HCT116 (cell line): Measurements from ENCODE around the gene INHBA. TPM values are rescaled to one million over a fixed set of nuclear protein-coding genes. Genes with fewer than 3 reads are reported as not detected.

ENCODE experiments used
- ATAC-seq: fragments of 200-7000 bp; cut with Tn5 transposase; 2 replicates; pipeline ENCODE4 v1.9.1; 2020; ENCODE audit warnings: mild to moderate bottlenecking, moderate library complexity
- BruUV-seq: library from RNA; stranded (reverse); fragments of 400-500 nt; replicated peaks from 2 replicates; lab custom pipeline; 2021; lab: Mats Ljungman, UMichigan
- CTCF ChIA-PET: fragments of 300-600 bp; sonication (Branson Sonifier 250); formaldehyde crosslinking; loops from one replicate; lab custom pipeline; 2021; ENCODE audit warnings: antibody characterized with exemption; lab: Charles Lee
- POLR2A ChIA-PET: fragments of 300-600, 350-600 bp; sonication (Branson Sonifier 250); formaldehyde crosslinking; loops from one replicate; lab custom pipeline; 2021; ENCODE audit warnings: antibody characterized with exemption; lab: Charles Lee
- RAD21 ChIA-PET, 2 experiments: fragments of 300-600 bp; sonication (Branson Sonifier 250); formaldehyde crosslinking; loops; one replicate each; lab custom pipeline; 2023; ENCODE audit warnings: low total read pairs in 2 of 2; ENCODE audit not compliant: uncharacterized antibody in 2 of 2, unreplicated experiment in 2 of 2, low non-redundant PET in 1 of 2; lab: Charles Lee
- DNase-seq: peaks from one replicate; pipeline ENCODE4 v3.0.0-alpha.2; 2010; ENCODE audit warnings: low read depth, low spot score
- H2AFZ ChIP-seq: fragments of 200-600 bp; shearing (Covaris generic), sonication (generic); 2 replicates; pipeline ENCODE4 v1.6.1; 2017; ENCODE audit warnings: low read depth, mixed run types, mixed read lengths, antibody characterized with exemption, low read length; ENCODE audit not compliant: poor library complexity, severe bottlenecking
- H3K27ac ChIP-seq: 2 replicates; pipeline ENCODE4 v1.5.1; 2012; ENCODE audit warnings: low read depth, low read length
- H3K27me3 ChIP-seq: fragments of 200-600 bp; sonication (generic); 2 replicates; pipeline ENCODE4 v1.6.1; 2016; ENCODE audit warnings: mixed run types, low read length, mixed read lengths; ENCODE audit not compliant: insufficient read depth
- H3K36me3 ChIP-seq, 2 experiments: fragments of 200-500 bp in 1 of 2; fragments of 200-600 bp in 1 of 2; sonication (Bioruptor generic) in 1 of 2; sonication (generic) in 1 of 2; 2 replicates each; pipeline versions ENCODE4 v1.5.1 to v1.6.1; 2014 to 2016; ENCODE audit warnings: low read length in 2 of 2, inconsistent platforms in 1 of 2, mixed read lengths in 1 of 2, mixed run types in 1 of 2; ENCODE audit not compliant: insufficient read depth in 2 of 2, control insufficient read depth in 1 of 2
- H3K4me1 ChIP-seq, 2 experiments: fragments of 200-600 bp in 1 of 2; sonication (generic) in 1 of 2; 2 replicates each; pipeline versions ENCODE4 v1.5.1 to v1.6.1; 2012 to 2017; ENCODE audit warnings: low read length in 2 of 2, inconsistent platforms in 1 of 2, mild to moderate bottlenecking in 1 of 2, mixed read lengths in 1 of 2, mixed run types in 1 of 2, moderate library complexity in 1 of 2; ENCODE audit not compliant: insufficient read depth in 2 of 2, control insufficient read depth in 1 of 2
- H3K4me2 ChIP-seq: fragments of 200-600 bp; sonication (generic); 2 replicates; pipeline ENCODE4 v1.6.1; 2017; ENCODE audit warnings: mixed run types, low read length, mixed read lengths
- H3K4me3 ChIP-seq, 2 experiments: fragments of 200-600 bp in 1 of 2; sonication (generic) in 1 of 2; replicated peaks in 1 of 2; 2 replicates each; pipeline ENCODE4 v1.5.1; 2011 to 2016; ENCODE audit warnings: low read length in 2 of 2, control low read depth in 1 of 2, low read depth in 1 of 2, mild to moderate bottlenecking in 1 of 2, mixed read lengths in 1 of 2, mixed run types in 1 of 2
- H3K79me2 ChIP-seq: fragments of 200-600 bp; sonication (generic); 2 replicates; pipeline ENCODE4 v1.6.1; 2017; ENCODE audit warnings: mild to moderate bottlenecking, mixed run types, low read length, moderate library complexity, mixed read lengths; ENCODE audit not compliant: insufficient read depth
- H3K9ac ChIP-seq: fragments of 200-600 bp; sonication (generic); 2 replicates; pipeline ENCODE4 v1.6.1; 2016; ENCODE audit warnings: low read length, mixed read lengths
- H3K9me2 ChIP-seq: fragments of 200-600 bp; sonication (generic), shearing (Covaris generic); 2 replicates; pipeline ENCODE4 v1.6.1; 2017; ENCODE audit warnings: mixed run types, mild to moderate bottlenecking, moderate library complexity; ENCODE audit not compliant: insufficient read depth
- H3K9me3 ChIP-seq, 2 experiments: fragments of 200-500 bp in 1 of 2; fragments of 200-600 bp in 1 of 2; sonication (Bioruptor generic) in 1 of 2; sonication (generic) in 1 of 2; 2 replicates each; pipeline ENCODE4 v1.6.1; 2014 to 2017; ENCODE audit warnings: low read length in 2 of 2, mixed read lengths in 2 of 2, inconsistent platforms in 1 of 2, low read depth in 1 of 2, mild to moderate bottlenecking in 1 of 2, mixed run types in 1 of 2, moderate library complexity in 1 of 2; ENCODE audit not compliant: control insufficient read depth in 1 of 2, insufficient read depth in 1 of 2
- H4K20me1 ChIP-seq: fragments of 200-600 bp; sonication (generic), shearing (Covaris generic); 2 replicates; pipeline ENCODE4 v1.6.1; 2017; ENCODE audit warnings: mixed run types, mild to moderate bottlenecking, moderate library complexity; ENCODE audit not compliant: insufficient read depth
- ATF3 ChIP-seq: IDR thresholded peaks from 2 replicates; pipeline ENCODE4 v1.6.1; 2012
- EGR1 ChIP-seq: IDR thresholded peaks from 2 replicates; pipeline ENCODE4 v1.6.1; 2012; ENCODE audit warnings: low read depth
- ELF1 ChIP-seq: IDR thresholded peaks from 2 replicates; pipeline ENCODE4 v1.6.1; 2012; ENCODE audit warnings: low read depth, borderline replicate concordance
- EZH2 ChIP-seq: fragments of 200-600 bp; sonication (generic); IDR thresholded peaks from 2 replicates; pipeline ENCODE4 v1.6.1; 2017; ENCODE audit warnings: antibody characterized with exemption, mixed run types
- EZH2phosphoT487 ChIP-seq: fragments of 200-600 bp; IDR thresholded peaks from 2 replicates; pipeline ENCODE4 v1.6.1; 2018; ENCODE audit warnings: antibody characterized with exemption, borderline replicate concordance
- FOSL1 ChIP-seq: IDR thresholded peaks from 2 replicates; pipeline ENCODE4 v1.6.1; 2012; ENCODE audit warnings: low read depth
- MAX ChIP-seq: IDR thresholded peaks from 2 replicates; pipeline ENCODE4 v1.6.1; 2012
- POLR2A ChIP-seq: IDR thresholded peaks from 2 replicates; pipeline ENCODE4 v1.7.0; 2011; ENCODE audit warnings: borderline replicate concordance; ENCODE audit not compliant: insufficient read depth, insufficient read length; ENCODE audit errors: extremely low read depth
- REST ChIP-seq: IDR thresholded peaks from 2 replicates; pipeline ENCODE4 v1.6.1; 2012; ENCODE audit warnings: low read depth
- SP1 ChIP-seq: IDR thresholded peaks from 2 replicates; pipeline ENCODE4 v1.6.1; 2012; ENCODE audit warnings: low read depth
- TCF7L2 ChIP-seq: IDR thresholded peaks from 2 replicates; pipeline ENCODE4 v1.7.0; 2011; ENCODE audit warnings: borderline replicate concordance, inconsistent platforms; ENCODE audit not compliant: insufficient read depth, insufficient read length; ENCODE audit errors: extremely low read depth
- ZFX ChIP-seq: fragments of 450-650 bp; IDR thresholded peaks from 2 replicates; pipeline ENCODE4 v1.6.1; 2017
- intact Hi-C: fragments of 100-400 bp; cut with micrococcal nuclease; formaldehyde crosslinking; loops from 2 replicates; pipeline ENCODE4 v1.10.0; 2022
- total RNA-seq: library from RNA; stranded (reverse); gene quantifications from one replicate; pipeline ENCODE4 v1.2.1, GENCODE V29; 2021; ENCODE audit not compliant: unreplicated experiment
- TF ChIP-seq, protein P1 (sequence below), 3 experiments: fragments of 200-600 bp in 1 of 3; sonication (generic) in 1 of 3; IDR thresholded peaks in 2 of 3; conservative IDR thresholded peaks in 1 of 3; 2 replicates each; pipeline ENCODE4 v1.5.1; 2012 to 2017; ENCODE audit warnings: low read depth in 2 of 3, low read length in 2 of 3, antibody characterized with exemption in 1 of 3, borderline replicate concordance in 1 of 3, control low read depth in 1 of 3, mild to moderate bottlenecking in 1 of 3, mixed read lengths in 1 of 3, mixed run types in 1 of 3, moderate library complexity in 1 of 3; ENCODE audit not compliant: insufficient read depth in 1 of 3

INHBA gene
- total RNA-seq, 1 experiment from 2014 or later: 0.10 TPM

- TF ChIP-seq MAX (no peak), EGR1 (no peak), ELF1 (no peak), SP1 (no peak), EZH2phosphoT487 (no peak)
Measured at GRCh38 chr7:41648501-41648900, 54.4 kb downstream of the INHBA start (continued).

- intact Hi-C loops: no loop called here
- POLR2A ChIA-PET: no interaction called here
- Histone ChIP-seq H3K4me2 (no peak overlapping the region), H3K27me3 (no peaks in the 10 kb centered on the region), H2AFZ (no peak overlapping the region), H3K79me2 (no peaks in the 10 kb centered on the region), H3K9ac (no peak overlapping the region), H3K27ac (no peak overlapping the region), H3K4me1 (no peaks in the 10 kb centered on the region), H3K36me3 (no peaks in the 10 kb centered on the region), H3K4me3 (no peak overlapping the region), H3K9me2 (no peaks in the 10 kb centered on the region), H3K9me3 (no peaks in the 10 kb centered on the region; a peak in 1 of 4 replicates), H4K20me1 (no peaks in the 10 kb centered on the region)
- TF ChIP-seq FOSL1 (no peak), MAX (no peak), EZH2 (no peak), ZFX (no peak), EGR1 (no peak), SP1 (no peak), EZH2phosphoT487 (no peak), ATF3 (no peak), POLR2A (no peak)
- BruUV-seq: no TSS peak
- ATAC-seq (no peak), DNase-seq (no peak)
- CTCF ChIA-PET: no interaction called here
- RAD21 ChIA-PET: no interaction called here
Measured at GRCh38 chr7:41643616-41644015, 59.3 kb downstream of the INHBA start.

- Histone ChIP-seq H2AFZ (no peak overlapping the region), H3K4me2 (no peak overlapping the region), H3K4me3 (no peak overlapping the region), H4K20me1 (no peaks in the 10 kb centered on the region), H3K9me3 (no peaks in the 10 kb centered on the region; a peak in 1 of 4 replicates), H3K36me3 (no peaks in the 10 kb centered on the region), H3K27me3 (no peaks in the 10 kb centered on the region), H3K4me1 (no peaks in the 10 kb centered on the region), H3K9ac (no peak overlapping the region), H3K27ac (no peak overlapping the region), H3K79me2 (no peaks in the 10 kb centered on the region), H3K9me2 (no peaks in the 10 kb centered on the region)
- POLR2A ChIA-PET: no interaction called here
- intact Hi-C loops: no loop called here
- no TSS peak for BruUV-seq
- CTCF ChIA-PET: no interaction called here
- ATAC-seq (no peak), DNase-seq (no peak)
- RAD21 ChIA-PET: no interaction called here
- no peak for TF ChIP-seq TCF7L2
- TF ChIP-seq MAX: no peak
- TF ChIP-seq, protein P1, sequence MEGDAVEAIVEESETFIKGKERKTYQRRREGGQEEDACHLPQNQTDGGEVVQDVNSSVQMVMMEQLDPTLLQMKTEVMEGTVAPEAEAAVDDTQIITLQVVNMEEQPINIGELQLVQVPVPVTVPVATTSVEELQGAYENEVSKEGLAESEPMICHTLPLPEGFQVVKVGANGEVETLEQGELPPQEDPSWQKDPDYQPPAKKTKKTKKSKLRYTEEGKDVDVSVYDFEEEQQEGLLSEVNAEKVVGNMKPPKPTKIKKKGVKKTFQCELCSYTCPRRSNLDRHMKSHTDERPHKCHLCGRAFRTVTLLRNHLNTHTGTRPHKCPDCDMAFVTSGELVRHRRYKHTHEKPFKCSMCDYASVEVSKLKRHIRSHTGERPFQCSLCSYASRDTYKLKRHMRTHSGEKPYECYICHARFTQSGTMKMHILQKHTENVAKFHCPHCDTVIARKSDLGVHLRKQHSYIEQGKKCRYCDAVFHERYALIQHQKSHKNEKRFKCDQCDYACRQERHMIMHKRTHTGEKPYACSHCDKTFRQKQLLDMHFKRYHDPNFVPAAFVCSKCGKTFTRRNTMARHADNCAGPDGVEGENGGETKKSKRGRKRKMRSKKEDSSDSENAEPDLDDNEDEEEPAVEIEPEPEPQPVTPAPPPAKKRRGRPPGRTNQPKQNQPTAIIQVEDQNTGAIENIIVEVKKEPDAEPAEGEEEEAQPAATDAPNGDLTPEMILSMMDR (IDR thresholded peaks at IDR 0.05 in 2 of 3, conservative IDR thresholded peaks at IDR 0.05 in 1 of 3; ENCODE audit: borderline replicate concordance in 1 of 3, insufficient read depth in 1 of 3, low read depth in 2 of 3, low read length in 2 of 3): no peak
- TF ChIP-seq REST: no peak
Measured at GRCh38 chr7:41641665-41642014, 61.2 kb downstream of the INHBA start.
